HCT116 (cell line): ENCODE results near the gene ACP4. TPM values are rescaled to one million over a fixed set of nuclear protein-coding genes. Genes with fewer than 3 reads are reported as not detected.

Experiments used
- ATAC-seq: fragments of 200-7000 bp; cut with Tn5 transposase; 2 replicates; pipeline ENCODE4 v1.9.1; 2020; ENCODE audit warnings: mild to moderate bottlenecking, moderate library complexity
- BruUV-seq: library from RNA; stranded (reverse); fragments of 400-500 nt; replicated peaks from 2 replicates; lab custom pipeline; 2021; lab: Mats Ljungman, UMichigan
- CTCF ChIA-PET: fragments of 300-600 bp; sonication (Branson Sonifier 250); formaldehyde crosslinking; loops from one replicate; lab custom pipeline; 2021; ENCODE audit warnings: antibody characterized with exemption; lab: Charles Lee
- POLR2A ChIA-PET: fragments of 300-600, 350-600 bp; sonication (Branson Sonifier 250); formaldehyde crosslinking; loops from one replicate; lab custom pipeline; 2021; ENCODE audit warnings: antibody characterized with exemption; lab: Charles Lee
- RAD21 ChIA-PET, 2 experiments: fragments of 300-600 bp; sonication (Branson Sonifier 250); formaldehyde crosslinking; loops; one replicate each; lab custom pipeline; 2023; ENCODE audit warnings: low total read pairs in 2 of 2; ENCODE audit not compliant: uncharacterized antibody in 2 of 2, unreplicated experiment in 2 of 2, low non-redundant PET in 1 of 2; lab: Charles Lee
- DNase-seq: peaks from one replicate; pipeline ENCODE4 v3.0.0-alpha.2; 2010; ENCODE audit warnings: low read depth, low spot score
- H2AFZ ChIP-seq: fragments of 200-600 bp; shearing (Covaris generic), sonication (generic); 2 replicates; pipeline ENCODE4 v1.6.1; 2017; ENCODE audit warnings: low read depth, mixed run types, mixed read lengths, antibody characterized with exemption, low read length; ENCODE audit not compliant: poor library complexity, severe bottlenecking
- H3K27ac ChIP-seq: 2 replicates; pipeline ENCODE4 v1.5.1; 2012; ENCODE audit warnings: low read depth, low read length
- H3K27me3 ChIP-seq: fragments of 200-600 bp; sonication (generic); 2 replicates; pipeline ENCODE4 v1.6.1; 2016; ENCODE audit warnings: mixed run types, low read length, mixed read lengths; ENCODE audit not compliant: insufficient read depth
- H3K36me3 ChIP-seq, 2 experiments: fragments of 200-500 bp in 1 of 2; fragments of 200-600 bp in 1 of 2; sonication (Bioruptor generic) in 1 of 2; sonication (generic) in 1 of 2; 2 replicates each; pipeline versions ENCODE4 v1.5.1 to v1.6.1; 2014 to 2016; ENCODE audit warnings: low read length in 2 of 2, inconsistent platforms in 1 of 2, mixed read lengths in 1 of 2, mixed run types in 1 of 2; ENCODE audit not compliant: insufficient read depth in 2 of 2, control insufficient read depth in 1 of 2
- H3K4me1 ChIP-seq, 2 experiments: fragments of 200-600 bp in 1 of 2; sonication (generic) in 1 of 2; 2 replicates each; pipeline versions ENCODE4 v1.5.1 to v1.6.1; 2012 to 2017; ENCODE audit warnings: low read length in 2 of 2, inconsistent platforms in 1 of 2, mild to moderate bottlenecking in 1 of 2, mixed read lengths in 1 of 2, mixed run types in 1 of 2, moderate library complexity in 1 of 2; ENCODE audit not compliant: insufficient read depth in 2 of 2, control insufficient read depth in 1 of 2
- H3K4me2 ChIP-seq: fragments of 200-600 bp; sonication (generic); 2 replicates; pipeline ENCODE4 v1.6.1; 2017; ENCODE audit warnings: mixed run types, low read length, mixed read lengths
- H3K4me3 ChIP-seq, 2 experiments: fragments of 200-600 bp in 1 of 2; sonication (generic) in 1 of 2; replicated peaks in 1 of 2; 2 replicates each; pipeline ENCODE4 v1.5.1; 2011 to 2016; ENCODE audit warnings: low read length in 2 of 2, control low read depth in 1 of 2, low read depth in 1 of 2, mild to moderate bottlenecking in 1 of 2, mixed read lengths in 1 of 2, mixed run types in 1 of 2
- H3K79me2 ChIP-seq: fragments of 200-600 bp; sonication (generic); 2 replicates; pipeline ENCODE4 v1.6.1; 2017; ENCODE audit warnings: mild to moderate bottlenecking, mixed run types, low read length, moderate library complexity, mixed read lengths; ENCODE audit not compliant: insufficient read depth
- H3K9ac ChIP-seq: fragments of 200-600 bp; sonication (generic); 2 replicates; pipeline ENCODE4 v1.6.1; 2016; ENCODE audit warnings: low read length, mixed read lengths
- H3K9me2 ChIP-seq: fragments of 200-600 bp; sonication (generic), shearing (Covaris generic); 2 replicates; pipeline ENCODE4 v1.6.1; 2017; ENCODE audit warnings: mixed run types, mild to moderate bottlenecking, moderate library complexity; ENCODE audit not compliant: insufficient read depth
- H3K9me3 ChIP-seq, 2 experiments: fragments of 200-500 bp in 1 of 2; fragments of 200-600 bp in 1 of 2; sonication (Bioruptor generic) in 1 of 2; sonication (generic) in 1 of 2; 2 replicates each; pipeline ENCODE4 v1.6.1; 2014 to 2017; ENCODE audit warnings: low read length in 2 of 2, mixed read lengths in 2 of 2, inconsistent platforms in 1 of 2, low read depth in 1 of 2, mild to moderate bottlenecking in 1 of 2, mixed run types in 1 of 2, moderate library complexity in 1 of 2; ENCODE audit not compliant: control insufficient read depth in 1 of 2, insufficient read depth in 1 of 2
- H4K20me1 ChIP-seq: fragments of 200-600 bp; sonication (generic), shearing (Covaris generic); 2 replicates; pipeline ENCODE4 v1.6.1; 2017; ENCODE audit warnings: mixed run types, mild to moderate bottlenecking, moderate library complexity; ENCODE audit not compliant: insufficient read depth
- ATF3 ChIP-seq: IDR thresholded peaks from 2 replicates; pipeline ENCODE4 v1.6.1; 2012
- CEBPB ChIP-seq: IDR thresholded peaks from 2 replicates; pipeline ENCODE4 v1.6.1; 2012; ENCODE audit warnings: low read depth
- CTCF ChIP-seq, 3 experiments: fragments of 200-600 bp in 1 of 3; sonication (generic) in 1 of 3; IDR thresholded peaks in 2 of 3; conservative IDR thresholded peaks in 1 of 3; 2 replicates each; pipeline ENCODE4 v1.5.1; 2012 to 2017; ENCODE audit warnings: low read depth in 2 of 3, low read length in 2 of 3, antibody characterized with exemption in 1 of 3, borderline replicate concordance in 1 of 3, control low read depth in 1 of 3, mild to moderate bottlenecking in 1 of 3, mixed read lengths in 1 of 3, mixed run types in 1 of 3, moderate library complexity in 1 of 3; ENCODE audit not compliant: insufficient read depth in 1 of 3
- EGR1 ChIP-seq: IDR thresholded peaks from 2 replicates; pipeline ENCODE4 v1.6.1; 2012; ENCODE audit warnings: low read depth
- EZH2 ChIP-seq: fragments of 200-600 bp; sonication (generic); IDR thresholded peaks from 2 replicates; pipeline ENCODE4 v1.6.1; 2017; ENCODE audit warnings: antibody characterized with exemption, mixed run types
- FOSL1 ChIP-seq: IDR thresholded peaks from 2 replicates; pipeline ENCODE4 v1.6.1; 2012; ENCODE audit warnings: low read depth
- JUND ChIP-seq: IDR thresholded peaks from 2 replicates; pipeline ENCODE4 v1.6.1; 2012
- POLR2A ChIP-seq: IDR thresholded peaks from 2 replicates; pipeline ENCODE4 v1.7.0; 2011; ENCODE audit warnings: borderline replicate concordance; ENCODE audit not compliant: insufficient read depth, insufficient read length; ENCODE audit errors: extremely low read depth
- RAD21 ChIP-seq: IDR thresholded peaks from 2 replicates; pipeline ENCODE4 v1.6.1; 2012; ENCODE audit warnings: low read depth, mild to moderate bottlenecking
- SIN3A ChIP-seq: IDR thresholded peaks from 2 replicates; pipeline ENCODE4 v1.6.1; 2012; ENCODE audit warnings: low read depth
- SP1 ChIP-seq: IDR thresholded peaks from 2 replicates; pipeline ENCODE4 v1.6.1; 2012; ENCODE audit warnings: low read depth
- TCF7L2 ChIP-seq: IDR thresholded peaks from 2 replicates; pipeline ENCODE4 v1.7.0; 2011; ENCODE audit warnings: borderline replicate concordance, inconsistent platforms; ENCODE audit not compliant: insufficient read depth, insufficient read length; ENCODE audit errors: extremely low read depth
- YY1 ChIP-seq: IDR thresholded peaks from 2 replicates; pipeline ENCODE4 v1.6.1; 2011; ENCODE audit warnings: low read length, low read depth, moderate library complexity, mild to moderate bottlenecking; ENCODE audit not compliant: insufficient replicate concordance; ENCODE audit errors: extremely low read depth
- ZBTB33 ChIP-seq: IDR thresholded peaks from 2 replicates; pipeline ENCODE4 v1.6.1; 2011; ENCODE audit warnings: mild to moderate bottlenecking, low read length, moderate library complexity; ENCODE audit not compliant: insufficient replicate concordance; ENCODE audit errors: extremely low read depth
- ZFX ChIP-seq: fragments of 450-650 bp; IDR thresholded peaks from 2 replicates; pipeline ENCODE4 v1.6.1; 2017
- intact Hi-C: fragments of 100-400 bp; cut with micrococcal nuclease; formaldehyde crosslinking; loops from 2 replicates; pipeline ENCODE4 v1.10.0; 2022
- total RNA-seq: library from RNA; stranded (reverse); gene quantifications from one replicate; pipeline ENCODE4 v1.2.1, GENCODE V29; 2021; ENCODE audit not compliant: unreplicated experiment

Gene ACP4
- total RNA-seq, 1 experiment from 2014 or later: not detected

GRCh38 chr19:50815439-50815838 is 25.2 kb downstream of the ACP4 start:
- no peak for DNase-seq
- Histone ChIP-seq H3K9me2 (no peaks in the 10 kb centered on the region), H3K27ac (no peak overlapping the region), H3K4me3 (no peak overlapping the region), H3K36me3 (no peaks in the 10 kb centered on the region), H3K9me3 (peaks cover 0 to 7% of the 10 kb centered on the region in 2 experiments; a peak in 1 of 4 replicates), H3K4me1 (peaks cover 16 to 28% of the 10 kb centered on the region in 2 experiments)
- POLR2A ChIA-PET: interaction anchor here (1.8 kb wide), 1 partner anchor 11 kb away, joined by 7 read pairs; no protein-coding TSS in a partner anchor
- no peak for ATAC-seq
- CTCF ChIA-PET: no interaction called here
- TF ChIP-seq YY1: no peak
- no peak for TF ChIP-seq FOSL1
- TF ChIP-seq SP1: no peak
- TF ChIP-seq CTCF (IDR thresholded peaks at IDR 0.05 in 2 of 3, conservative IDR thresholded peaks at IDR 0.05 in 1 of 3; ENCODE audit: borderline replicate concordance in 1 of 3, insufficient read depth in 1 of 3, low read depth in 2 of 3, low read length in 2 of 3): no peak
- no peak for TF ChIP-seq RAD21
- TF ChIP-seq EGR1: no peak
- no peak for TF ChIP-seq SIN3A
- TF ChIP-seq ATF3: no peak
- TF ChIP-seq ZFX: no peak
- TF ChIP-seq ZBTB33: no peak
- TF ChIP-seq EZH2: no peak
- TF ChIP-seq TCF7L2: no peak
- no peak for TF ChIP-seq CEBPB
- TF ChIP-seq JUND: no peak
- no peak for TF ChIP-seq POLR2A
- TF ChIP-seq, all 23 proteins: peak for 0
- Histone ChIP-seq H3K4me2 (no peak overlapping the region), H3K9ac (no peak overlapping the region), H3K79me2 (no peaks in the 10 kb centered on the region), H3K27me3 (no peaks in the 10 kb centered on the region), H4K20me1 (no peaks in the 10 kb centered on the region), H2AFZ (no peak overlapping the region)
- no TSS peak for BruUV-seq
- RAD21 ChIA-PET: no interaction called here
- intact Hi-C loops: no loop called here
